NCI-H2081 treated with DMSO at 0.1 percent for 48 hours (cell line): Measurements from ENCODE around the gene AKR1C8.
"Not testable (repeated sequence)": the region's sequence is repeated elsewhere in the genome, so short reads cannot be mapped to it uniquely, and the experiment has no call there.

ENCODE experiments used
- DNase-seq: peaks from one replicate; lab custom pipeline; 2025; lab: John Stamatoyannopoulos, UW

The AKR1C8 gene

DNA sequence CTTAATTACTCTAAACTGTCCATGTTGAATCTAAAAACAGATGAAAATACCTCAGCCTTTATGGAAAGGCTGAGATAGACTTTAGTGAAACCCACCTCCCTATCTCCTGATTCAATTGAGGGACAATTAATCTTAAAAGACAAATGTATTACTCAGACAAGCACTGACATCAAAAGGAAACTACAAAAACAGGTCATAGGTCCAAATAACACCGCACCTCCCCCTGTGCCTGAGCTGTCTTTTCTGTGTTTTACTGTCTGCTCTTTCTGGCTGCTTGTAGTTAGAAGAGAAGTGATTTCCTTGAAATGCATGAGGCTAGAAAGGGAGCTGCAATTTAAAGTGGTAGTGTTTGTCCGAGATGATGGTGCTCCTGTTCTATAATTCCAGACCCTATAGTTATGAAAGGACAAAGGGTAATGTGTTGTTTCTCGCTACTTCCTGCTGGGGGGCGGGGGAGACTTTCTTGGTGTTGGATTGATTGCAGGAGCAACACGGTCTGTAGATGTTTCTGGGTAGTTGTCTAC lies 16.0 kb downstream of the AKR1C8 start:
- no peak for DNase-seq

- no peak for DNase-seq
Measured at GRCh38 chr10:5165738-5166137, 19.2 kb downstream of the AKR1C8 start.

DNA sequence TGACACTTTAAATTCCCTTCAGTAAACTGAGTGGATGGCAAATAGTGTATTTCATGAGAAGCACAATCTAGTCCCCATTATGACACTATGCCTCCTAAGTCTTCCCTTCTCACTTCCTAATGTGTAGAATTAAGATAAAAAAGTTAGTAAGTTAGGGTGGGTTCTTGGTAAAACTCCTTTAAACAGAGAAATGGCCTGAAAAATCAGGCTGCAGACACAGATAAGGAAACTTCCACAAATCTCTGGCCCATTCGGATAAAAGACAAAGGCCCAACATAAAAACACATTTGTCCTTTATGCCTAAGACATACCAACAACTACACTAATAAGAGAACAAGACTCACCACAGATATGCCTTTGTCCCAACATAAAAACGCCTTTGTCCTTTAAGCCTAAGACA lies 21.5 kb downstream of the AKR1C8 start:
- no peak for DNase-seq

- no peak for DNase-seq
Measured at GRCh38 chr10:5159126-5159525, 25.8 kb downstream of the AKR1C8 start.

DNA sequence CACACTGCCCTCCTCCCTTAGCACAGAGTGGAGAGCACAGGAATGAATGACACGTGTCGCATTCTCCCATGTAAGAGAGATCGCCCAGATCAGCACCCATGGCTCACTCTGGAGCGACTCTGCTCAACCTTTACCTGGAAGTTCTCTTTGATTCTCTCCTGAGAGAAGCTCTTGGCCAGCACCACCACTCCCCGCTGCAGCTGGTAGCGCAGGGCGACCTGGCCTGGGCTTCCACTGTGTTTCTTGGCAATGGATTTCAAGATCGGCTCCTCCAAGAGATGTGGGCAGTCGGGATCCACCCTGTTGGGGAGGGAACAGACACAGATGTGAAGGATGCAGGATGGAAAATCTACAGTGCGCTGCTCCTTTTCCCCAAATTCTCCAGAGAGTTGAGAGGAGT lies 27.4 kb downstream of the AKR1C8 start:
- no peak for DNase-seq

DNA sequence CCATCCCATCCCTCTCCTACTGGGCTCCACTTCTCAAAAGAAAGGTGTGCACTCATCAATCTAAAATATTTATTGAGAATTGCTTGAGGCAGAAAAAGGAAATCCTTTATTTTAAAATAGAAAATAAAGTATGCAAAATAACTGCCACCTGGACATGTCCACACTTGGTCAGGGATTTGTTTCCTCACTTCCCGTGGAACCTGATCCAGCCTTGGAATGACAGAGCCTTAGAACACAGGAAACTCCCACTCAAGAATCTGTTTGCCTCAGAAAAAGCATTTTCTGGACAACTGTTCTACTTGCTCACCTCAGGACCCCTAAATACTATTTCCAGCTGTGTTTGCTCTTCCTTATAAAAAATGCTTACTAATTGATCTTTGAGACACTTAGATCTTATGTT lies 29.0 kb downstream of the AKR1C8 start:
- no peak for DNase-seq

DNA sequence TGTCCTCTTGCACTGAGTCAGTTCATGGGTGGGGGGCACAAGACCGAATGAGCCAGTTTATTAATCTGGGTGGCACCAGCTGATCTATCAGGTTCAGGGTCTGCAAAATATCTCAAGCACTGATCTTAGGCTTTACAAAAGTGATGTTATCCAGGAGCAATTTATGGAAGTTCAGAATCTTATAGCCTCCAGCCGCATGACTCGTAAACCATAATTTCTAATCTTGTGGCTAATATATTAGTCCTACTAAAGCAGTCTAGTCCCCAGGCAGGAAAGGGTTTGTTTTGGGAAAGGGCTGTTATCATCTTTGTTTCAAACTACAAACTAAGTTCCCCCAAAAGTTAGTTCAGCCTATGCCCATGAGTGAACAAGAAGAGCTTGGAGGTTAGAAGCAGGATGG lies 33.9 kb downstream of the AKR1C8 start:
- DNase-seq = no peak

GRCh38 chr10:5148678-5149032 lies 36.3 kb downstream of the AKR1C8 start:
- DNase-seq = no peak

DNA sequence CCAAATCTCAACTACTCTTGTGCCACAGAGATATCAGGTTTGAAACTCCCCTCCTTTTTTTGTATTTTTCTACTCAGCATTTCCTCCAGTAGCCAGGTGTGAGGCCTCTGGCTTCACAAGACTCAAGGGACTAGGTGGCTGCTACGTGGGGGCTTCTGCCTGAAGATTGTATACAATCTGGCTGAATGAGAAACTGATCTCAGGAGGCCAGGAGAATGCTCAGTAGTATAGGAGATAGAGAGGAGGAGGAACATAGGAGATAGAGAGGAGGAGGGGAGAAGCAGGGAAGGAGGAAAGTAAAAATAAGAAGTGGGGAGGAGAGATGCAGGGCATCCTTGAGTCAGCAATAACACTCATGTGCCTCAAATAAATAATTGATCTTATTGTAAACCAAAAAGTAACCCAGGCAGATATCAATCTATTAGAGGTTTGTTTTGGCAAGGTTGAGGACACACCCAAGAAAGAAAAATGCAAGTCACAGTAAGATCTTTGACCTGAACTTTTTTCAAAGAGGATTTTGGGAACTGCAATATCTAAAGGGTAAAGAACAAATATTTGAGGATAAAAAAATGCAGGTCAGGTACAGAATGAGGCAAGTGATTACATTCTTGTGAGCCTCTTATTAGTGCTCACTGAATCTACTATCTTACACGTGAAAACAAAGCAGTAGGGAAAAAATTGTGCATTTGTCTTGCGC lies 36.8 kb downstream of the AKR1C8 start:
- DNase-seq = no peak

- no peak for DNase-seq
Measured at GRCh38 chr10:5147255-5147980, 37.5 kb downstream of the AKR1C8 start.

- DNase-seq = no peak
Measured at GRCh38 chr10:5146920-5147254, 38.1 kb downstream of the AKR1C8 start.

- no peak for DNase-seq
Measured at GRCh38 chr10:5143137-5143536, 41.8 kb downstream of the AKR1C8 start.

- DNase-seq = no peak
Measured at GRCh38 chr10:5142199-5142598, 42.8 kb downstream of the AKR1C8 start.

DNA sequence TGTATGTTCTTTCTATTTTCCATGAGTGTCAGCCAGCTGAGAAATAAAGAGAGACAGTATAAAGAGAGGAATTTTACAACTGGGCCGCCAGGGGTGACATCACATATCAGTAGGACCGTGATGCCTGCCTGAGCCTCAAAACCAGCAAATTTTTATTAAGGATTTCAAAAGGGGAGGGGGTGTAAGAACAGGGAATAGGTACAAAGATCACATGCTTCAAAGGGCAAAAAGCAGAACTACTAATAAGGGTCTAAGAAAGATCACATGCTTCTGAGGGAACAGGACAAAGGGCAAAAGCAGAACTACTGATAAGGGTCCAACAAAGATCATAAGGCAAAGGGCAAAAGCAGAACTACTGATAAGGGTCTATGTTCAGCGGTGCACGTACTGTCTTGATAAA lies 47.3 kb downstream of the AKR1C8 start:
- DNase-seq = not testable (repeated sequence)

GRCh38 chr10:5136468-5137087 lies 48.4 kb downstream of the AKR1C8 start:
- no peak for DNase-seq

DNA sequence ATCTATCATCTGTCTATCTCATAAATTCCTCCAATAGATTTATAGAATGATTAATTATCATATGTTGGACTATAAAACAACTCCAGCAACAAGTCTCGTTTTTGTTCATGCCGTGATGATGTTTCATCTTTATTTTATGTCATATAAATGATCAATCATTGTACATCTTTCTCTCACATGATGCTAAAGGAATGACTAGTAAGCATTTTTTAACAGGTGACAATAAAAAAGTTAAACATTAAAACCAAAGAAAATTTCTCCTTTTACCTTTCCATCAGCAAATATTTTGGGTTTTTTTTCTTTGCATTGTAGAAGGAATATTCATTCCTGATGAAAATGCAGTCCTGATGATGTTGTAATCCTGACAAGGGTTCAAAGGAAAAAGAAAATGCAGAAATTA lies 49.4 kb downstream of the AKR1C8 start:
- DNase-seq = no peak

DNA sequence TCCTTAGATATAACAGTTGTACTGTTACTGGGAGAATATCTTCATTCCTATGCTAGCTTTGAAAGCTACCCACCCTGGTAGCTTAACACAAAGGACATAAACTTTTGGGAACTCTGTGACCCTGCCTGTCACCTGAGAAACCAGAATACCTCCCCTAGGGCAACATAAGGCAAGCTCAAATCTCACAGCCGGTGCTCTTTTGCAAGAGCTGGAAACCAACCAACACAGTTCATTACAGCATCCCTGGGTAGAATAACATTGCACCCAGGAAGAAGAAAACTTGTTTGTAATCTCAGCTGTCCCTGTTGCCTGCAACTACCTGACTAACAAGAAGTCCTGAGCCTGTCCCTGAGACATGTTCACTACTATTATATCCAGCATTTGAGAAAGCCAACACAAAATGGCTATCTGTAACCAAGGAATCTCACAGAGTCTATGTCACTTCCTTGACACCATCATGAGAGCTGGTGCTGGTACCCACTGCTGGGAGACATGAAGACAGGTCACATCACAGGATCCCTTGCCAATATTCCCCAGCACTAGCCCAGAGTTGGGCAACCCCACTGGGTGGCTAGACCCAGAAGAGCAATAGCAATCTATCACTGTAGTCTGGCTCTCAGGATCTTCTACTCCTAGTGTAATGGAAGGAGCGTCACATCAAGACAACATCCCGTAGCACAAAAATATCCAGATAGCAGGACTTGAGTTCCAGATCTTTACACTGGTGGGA lies 59.5 kb downstream of the AKR1C8 start:
- DNase-seq = no peak

DNA sequence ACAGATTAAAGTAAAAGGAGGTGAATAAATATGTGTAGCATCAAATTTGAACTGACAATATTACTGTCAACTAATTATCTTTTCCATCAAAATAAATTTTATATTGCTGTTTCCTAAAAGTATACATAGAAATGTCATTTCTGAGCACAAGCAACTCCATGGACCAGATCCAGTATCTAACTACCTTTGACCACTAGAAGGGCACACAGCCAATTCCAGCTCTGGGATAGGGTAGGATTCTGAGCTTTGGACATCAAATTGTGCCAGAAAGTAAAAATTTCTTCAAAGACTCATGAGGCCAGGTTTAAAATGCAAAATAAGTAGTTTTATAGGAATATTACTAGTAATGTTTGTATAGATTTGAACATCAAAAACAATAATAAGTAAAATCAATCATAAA lies 61.1 kb downstream of the AKR1C8 start:
- no peak for DNase-seq

- not testable (repeated sequence) for DNase-seq
Measured at GRCh38 chr10:5119997-5120396, 65.0 kb downstream of the AKR1C8 start.

DNA sequence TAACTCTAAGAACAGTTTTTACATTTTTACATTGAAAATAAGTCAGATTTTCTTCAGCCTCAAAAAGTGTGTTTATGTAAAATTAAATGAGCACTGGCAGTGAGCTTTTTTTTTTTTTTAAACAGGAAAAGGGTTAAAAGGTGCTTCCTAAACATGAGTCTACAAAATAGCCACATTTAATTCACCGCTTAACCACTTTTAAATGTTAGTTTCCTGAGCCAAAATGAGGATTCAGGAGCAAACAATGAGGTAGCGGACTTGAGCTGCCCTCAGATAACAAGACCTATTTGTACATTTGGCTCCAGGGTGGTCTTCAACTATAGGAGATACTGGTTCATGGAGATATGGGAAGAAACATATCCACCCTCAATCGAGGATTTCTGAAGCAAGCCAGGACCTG lies 67.9 kb downstream of the AKR1C8 start:
- no peak for DNase-seq

DNA sequence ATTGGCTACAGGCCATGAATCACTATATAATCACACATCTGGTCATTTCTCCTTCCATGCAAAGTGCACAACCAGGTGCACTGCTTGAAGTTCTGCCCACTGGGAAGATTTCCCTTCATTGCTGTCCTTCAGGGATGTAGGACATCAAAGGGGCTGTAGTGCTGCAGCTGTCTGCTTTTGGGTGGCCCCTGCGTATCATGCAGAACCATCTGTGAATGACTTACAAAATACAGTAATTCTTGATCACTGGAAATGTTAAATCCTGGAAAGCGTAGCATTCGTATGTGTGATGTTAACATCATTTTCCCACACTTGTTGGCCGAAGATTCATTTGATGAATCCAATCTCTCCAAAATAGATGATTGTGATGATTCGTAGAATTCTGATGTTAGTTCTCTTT lies 68.3 kb downstream of the AKR1C8 start:
- no peak for DNase-seq

GRCh38 chr10:5109861-5110260 lies 75.1 kb downstream of the AKR1C8 start:
- not testable (repeated sequence) for DNase-seq
